ENCODE measurements around the gene EML1.

- TF ChIP-seq CTCF (IDR thresholded peaks at IDR 0.05) (no peak), ZFX (IDR thresholded peaks at IDR 0.05; ENCODE audit: borderline replicate concordance) (no peak)
These were observed 82.2 kb downstream of the EML1 start for GRCh38 chr14:99875421-99875820.

Data from 22Rv1 (cell line).